Endothelial cell of umbilical vein (primary cell): ENCODE data around the gene RPL22L1. TPM values are rescaled to one million over a fixed set of nuclear protein-coding genes. Genes with fewer than 3 reads are reported as not detected.

ENCODE experiments used
- BruUV-seq: library from RNA; stranded (reverse); fragments of 400-500 nt; replicated peaks from 2 replicates; lab custom pipeline; 2021; lab: Mats Ljungman, UMichigan
- CTCF ChIA-PET: fragments of 300-600, 350-600 bp; sonication (Branson Sonifier 250); formaldehyde crosslinking; loops from one replicate; lab custom pipeline; 2021; ENCODE audit warnings: antibody characterized with exemption, inconsistent platforms; lab: Charles Lee
- POLR2A ChIA-PET: fragments of 300-600, 350-600 bp; sonication (Branson Sonifier 250); formaldehyde crosslinking; loops from one replicate; lab custom pipeline; 2021; ENCODE audit warnings: antibody characterized with exemption, inconsistent platforms; lab: Charles Lee
- DNase-seq: peaks from one replicate; pipeline ENCODE4 v3.0.0-alpha.2; 2011; ENCODE audit warnings: low read depth, low spot score
- FAIRE-seq: peaks from 2 replicates; lab custom pipeline; 2011; peaks lifted over from hg19 to GRCh38; lab: Jason Lieb, UNC
- H2AFZ ChIP-seq: 2 replicates; pipeline ENCODE4 v1.6.0; 2012; ENCODE audit warnings: low read depth, low read length, control low read depth, inconsistent platforms
- H3K27ac ChIP-seq: 2 replicates; pipeline ENCODE4 v1.5.1; 2011; ENCODE audit warnings: low read depth, mild to moderate bottlenecking, control low read depth, low read length, moderate library complexity; ENCODE audit not compliant: insufficient read depth
- H3K27me3 ChIP-seq, 2 experiments: 2 replicates each; pipeline versions ENCODE4 v1.6.0 to v1.6.1; 2011; ENCODE audit warnings: low read length in 2 of 2, mixed read lengths in 1 of 2; ENCODE audit not compliant: control insufficient read depth in 2 of 2, insufficient read depth in 2 of 2
- H3K36me3 ChIP-seq, 2 experiments: 2 replicates in 1 of 2; 3 replicates in 1 of 2; pipeline ENCODE4 v1.5.1; 2011; ENCODE audit warnings: low read length in 2 of 2, mild to moderate bottlenecking in 1 of 2, moderate library complexity in 1 of 2; ENCODE audit not compliant: control insufficient read depth in 2 of 2, insufficient read depth in 2 of 2; ENCODE audit errors: extremely low read depth in 1 of 2
- H3K4me1 ChIP-seq: 3 replicates; pipeline ENCODE4 v1.5.1; 2011; ENCODE audit warnings: mild to moderate bottlenecking, low read length; ENCODE audit not compliant: control insufficient read depth, insufficient read depth; ENCODE audit errors: extremely low read depth
- H3K4me2 ChIP-seq: 2 replicates; pipeline ENCODE4 v1.6.1; 2011; ENCODE audit warnings: low read length, control low read depth, mixed read lengths; ENCODE audit not compliant: insufficient read depth
- H3K4me3 ChIP-seq, 3 experiments: fragments of 200-600 bp in 1 of 3; sonication (generic), shearing (Covaris generic) in 1 of 3; replicated peaks in 1 of 3; 2 replicates each; pipeline ENCODE4 v1.5.1; 2011 to 2016; ENCODE audit warnings: control low read depth in 3 of 3, low read length in 3 of 3, mild to moderate bottlenecking in 2 of 3, inconsistent platforms in 1 of 3, low read depth in 1 of 3, moderate library complexity in 1 of 3; ENCODE audit not compliant: insufficient read depth in 1 of 3
- H3K79me2 ChIP-seq: 2 replicates; pipeline ENCODE4 v1.6.0; 2012; ENCODE audit warnings: low read length, inconsistent platforms; ENCODE audit not compliant: control insufficient read depth, insufficient read depth
- H3K9ac ChIP-seq: replicated peaks from 2 replicates; pipeline ENCODE3; 2011; ENCODE audit warnings: low read length, control low read depth; ENCODE audit not compliant: insufficient read depth; ENCODE audit errors: extremely low read depth
- H3K9me1 ChIP-seq: replicated peaks from 3 replicates; pipeline ENCODE4 v1.6.0; 2011; ENCODE audit warnings: mild to moderate bottlenecking, low read length; ENCODE audit not compliant: control insufficient read depth, insufficient read depth; ENCODE audit errors: extremely low read depth
- H3K9me3 ChIP-seq: replicated peaks from 2 replicates; pipeline ENCODE4 v1.5.1; 2012; ENCODE audit warnings: low read length, inconsistent platforms; ENCODE audit not compliant: control insufficient read depth, insufficient read depth
- H4K20me1 ChIP-seq: replicated peaks from 2 replicates; pipeline ENCODE3; 2011; ENCODE audit warnings: mild to moderate bottlenecking, low read length; ENCODE audit not compliant: control insufficient read depth, insufficient read depth; ENCODE audit errors: extremely low read depth
- GATA2 ChIP-seq: IDR thresholded peaks from 2 replicates; pipeline ENCODE4 v1.7.0; 2011; ENCODE audit warnings: low read depth, mild to moderate bottlenecking, moderate library complexity, mixed read lengths, low read length; ENCODE audit not compliant: insufficient read length, insufficient read depth
- POLR2A ChIP-seq: IDR thresholded peaks from 2 replicates; pipeline ENCODE4 v1.6.1; 2012; ENCODE audit warnings: low read depth, mild to moderate bottlenecking, control low read depth, low read length
- POLR2AphosphoS5 ChIP-seq: IDR thresholded peaks from 2 replicates; pipeline ENCODE4 v1.6.1; 2012; ENCODE audit warnings: low read depth, mild to moderate bottlenecking, control low read depth, low read length, moderate library complexity; ENCODE audit not compliant: insufficient read depth
- dilution Hi-C: fragments of 300-500 bp; cut with MboI; formaldehyde crosslinking; loops from one replicate; pipeline ENCODE4 v1.15.0; 2019; ENCODE audit warnings: low sequenced_read_pairs; ENCODE audit not compliant: extremely low pct_ligation_motif_present
- intact Hi-C: fragments of 100-400 bp; cut with micrococcal nuclease; formaldehyde crosslinking; loops from one replicate; pipeline ENCODE4 v1.10.0; 2022
- polyA plus RNA-seq, 4 experiments: library from polyadenylated mRNA; depleted of rRNA in 3 of 4; stranded (reverse) in 3 of 4; unstranded in 1 of 4; fragments of >200 nt; gene quantifications; 2 replicates each; pipeline versions ENCODE4 v1.2.1 to v1.2.3, GENCODE V29; 2011 to 2012; ENCODE audit warnings: missing spikeins in 1 of 4
- total RNA-seq: library from RNA; stranded (reverse); gene quantifications from 2 replicates; pipeline ENCODE4 v1.2.3, GENCODE V29; 2021

RPL22L1 gene
- total and polyA plus RNA-seq, 2 donors (not counting 3 experiments of a cell fraction or from before 2014, with no cell fraction given) = 65.0 to 176 TPM

DNA sequence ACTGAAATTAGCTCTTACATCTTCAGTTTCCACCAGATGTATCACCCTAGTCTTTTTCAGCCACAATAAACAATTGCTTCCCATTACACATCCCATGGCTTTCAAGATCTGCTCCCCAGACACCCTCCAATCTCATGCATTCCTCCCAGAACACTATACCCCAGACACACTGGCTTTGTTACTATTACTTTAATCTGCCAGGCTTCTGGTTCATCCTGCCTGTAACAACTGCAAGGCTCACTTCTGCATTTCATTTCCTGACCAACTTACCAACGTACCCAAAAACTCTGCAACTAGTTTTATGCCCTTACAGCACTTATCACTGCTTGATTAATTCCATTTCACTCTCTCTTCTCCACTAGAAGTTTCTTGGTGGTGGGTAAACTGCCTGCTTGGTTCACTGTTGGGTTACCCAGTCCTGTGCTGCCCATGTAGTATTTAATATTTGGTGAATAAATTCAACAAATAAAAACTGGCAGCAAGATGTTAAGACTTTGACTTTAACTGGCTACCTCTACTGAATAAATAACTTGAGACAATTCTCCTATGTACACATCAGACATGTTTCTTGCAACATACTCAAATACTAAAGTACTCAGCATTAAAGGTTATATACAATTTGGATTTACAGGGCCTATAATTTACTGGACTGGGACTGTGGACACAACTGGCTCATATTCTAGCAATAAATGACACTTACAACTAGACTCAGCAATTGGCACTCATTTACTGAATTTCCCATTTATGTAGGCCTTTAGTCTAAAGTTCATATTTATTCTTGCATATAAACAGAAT, 2.7 kb downstream of the RPL22L1 start:
- no TSS peak for BruUV-seq
- Histone ChIP-seq H3K9ac (peak overlapping the region; percentile 8), H3K9me3 (no peaks in the 10 kb centered on the region), H3K4me1 (peaks cover 21% of the 10 kb centered on the region), H2AFZ (no peak overlapping the region), H3K4me3 (peak overlapping the region in 1 of 3 experiments; percentile 94), H3K36me3 (peaks cover 13 to 14% of the 10 kb centered on the region in 2 experiments), H3K4me2 (peak overlapping the region; percentile 94), H3K79me2 (peaks cover 28% of the 10 kb centered on the region), H3K27ac (no peak overlapping the region), H3K9me1 (no peaks in the 10 kb centered on the region), H4K20me1 (no peaks in the 10 kb centered on the region), H3K27me3 (no peaks in the 10 kb centered on the region)
- intact Hi-C loops = loop anchor here (5.0 kb wide), 1 partner anchor 455 kb away; no protein-coding TSS in a partner anchor
- TF ChIP-seq POLR2A (no peak), POLR2AphosphoS5 (peak; percentile 15)
- DNase-seq (no peak), FAIRE-seq (no peak)
- CTCF ChIA-PET = interaction anchor here (2.1 kb wide), 1 partner anchor 454 kb away, joined by 8 read pairs; no protein-coding TSS in a partner anchor
- POLR2A ChIA-PET = interaction anchor here (0.5 kb wide), 1 partner anchor 178 kb away, joined by 5 read pairs; no protein-coding TSS in a partner anchor
- dilution Hi-C loops = no loop called here

GRCh38 chr3:170866499-170866898, 3.5 kb downstream of the RPL22L1 start:
- intact Hi-C loops (loop anchor here (5.0 kb wide), 1 partner anchor 454 kb away; no protein-coding TSS in a partner anchor), dilution Hi-C loops (no loop called here)
- no TSS peak for BruUV-seq
- CTCF ChIA-PET = interaction anchor here (1.3 kb wide), 1 partner anchor 57 kb away, joined by 5 read pairs; no protein-coding TSS in a partner anchor
- H3K9me1 ChIP-seq = no peaks in the 10 kb centered on the region
- H3K4me2 ChIP-seq = no peak overlapping the region
- peaks cover 28% of the 10 kb centered on the region for H3K79me2 ChIP-seq
- no peaks in the 10 kb centered on the region for H4K20me1 ChIP-seq
- POLR2A ChIA-PET = no interaction called here
- peaks cover 13 to 14% of the 10 kb centered on the region in 2 experiments for H3K36me3 ChIP-seq
- no peaks in the 10 kb centered on the region for H3K27me3 ChIP-seq
- H3K9me3 ChIP-seq = no peaks in the 10 kb centered on the region
- H2AFZ ChIP-seq = no peak overlapping the region
- peaks cover 21% of the 10 kb centered on the region for H3K4me1 ChIP-seq
- H3K4me3 ChIP-seq = no peak overlapping the region
- DNase-seq (no peak), FAIRE-seq (no peak)
- peak; percentile 23 for TF ChIP-seq POLR2A
- TF ChIP-seq GATA2 = no peak
- H3K27ac ChIP-seq = no peak overlapping the region
- H3K9ac ChIP-seq = no peak overlapping the region
